Neural cell (in vitro differentiated cells): ENCODE data around the gene GRIA3. TPM values are rescaled to one million over a fixed set of nuclear protein-coding genes. Genes with fewer than 3 reads are reported as not detected.

Source experiments
- H2AFZ ChIP-seq: fragments of 200-600, 300-800 bp; sonication (generic), shearing (Covaris generic); 2 replicates; pipeline ENCODE4 v1.6.0; 2014; ENCODE audit warnings: low read depth, mild to moderate bottlenecking, antibody characterized with exemption, low read length, moderate library complexity
- H3F3A ChIP-seq: fragments of 200-600 bp; shearing (Covaris generic); 2 replicates; pipeline ENCODE4 v1.6.1; 2016; ENCODE audit warnings: mild to moderate bottlenecking, moderate library complexity, mixed read lengths, antibody characterized with exemption, low read length; ENCODE audit not compliant: insufficient read depth, poor library complexity, severe bottlenecking
- H3K27ac ChIP-seq: fragments of 200-600, 300-800 bp; sonication (generic), shearing (Covaris generic); 2 replicates; pipeline ENCODE4 v1.5.1; 2014; ENCODE audit warnings: mild to moderate bottlenecking, low read length, moderate library complexity
- H3K27me3 ChIP-seq: fragments of 300-800, 200-600 bp; sonication (generic), shearing (Covaris generic); 2 replicates; pipeline ENCODE4 v1.6.0; 2014; ENCODE audit warnings: mild to moderate bottlenecking, low read depth, low read length, moderate library complexity; ENCODE audit not compliant: insufficient read depth
- H3K36me3 ChIP-seq: fragments of 300-800, 200-600 bp; sonication (generic), shearing (Covaris generic); 2 replicates; pipeline ENCODE4 v1.5.1; 2014; ENCODE audit warnings: mild to moderate bottlenecking, antibody characterized with exemption, low read length, moderate library complexity; ENCODE audit not compliant: insufficient read depth
- H3K4me2 ChIP-seq: fragments of 300-800, 200-600 bp; sonication (generic), shearing (Covaris generic); 2 replicates; pipeline ENCODE4 v1.6.0; 2014; ENCODE audit warnings: mild to moderate bottlenecking, low read length
- H3K4me3 ChIP-seq: fragments of 300-800, 200-600 bp; sonication (generic), shearing (Covaris generic); 2 replicates; pipeline ENCODE4 v1.5.1; 2014; ENCODE audit warnings: mild to moderate bottlenecking, low read length, moderate library complexity
- H3K79me2 ChIP-seq: fragments of 200-600 bp; shearing (Covaris generic); replicated peaks from 2 replicates; pipeline ENCODE4 v1.6.0; 2014; ENCODE audit warnings: mild to moderate bottlenecking, low read length, moderate library complexity; ENCODE audit not compliant: insufficient read depth
- H3K9ac ChIP-seq: fragments of 300-800, 200-600 bp; sonication (generic), shearing (Covaris generic); 2 replicates; pipeline ENCODE4 v1.6.1; 2016; ENCODE audit warnings: mild to moderate bottlenecking, low read length, mixed read lengths
- H3K9me2 ChIP-seq: fragments of 200-600 bp; shearing (Covaris generic); 2 replicates; pipeline ENCODE4 v1.6.1; 2016; ENCODE audit warnings: mild to moderate bottlenecking, low read length, mixed read lengths; ENCODE audit not compliant: insufficient read depth
- H3K9me3 ChIP-seq: fragments of 200-600, 300-800 bp; sonication (generic), shearing (Covaris generic); 2 replicates; pipeline ENCODE4 v1.6.1; 2016; ENCODE audit warnings: mild to moderate bottlenecking, mixed run types, low read length, moderate library complexity, mixed read lengths
- H4K20me1 ChIP-seq: fragments of 200-600 bp; shearing (Covaris generic); 2 replicates; pipeline ENCODE4 v1.6.1; 2016; ENCODE audit warnings: mild to moderate bottlenecking, mixed run types; ENCODE audit not compliant: insufficient read depth
- EP300 ChIP-seq: fragments of 450-650 bp; conservative IDR thresholded peaks from 2 replicates; pipeline ENCODE4 v1.6.1; 2014; ENCODE audit warnings: antibody characterized with exemption, mild to moderate bottlenecking, moderate library complexity; ENCODE audit not compliant: poor library complexity, severe bottlenecking
- EZH2 ChIP-seq: fragments of 200-600, 300-800 bp; shearing (Covaris generic), sonication (generic); IDR thresholded peaks from 2 replicates; pipeline ENCODE4 v1.6.1; 2014; ENCODE audit warnings: antibody characterized with exemption, low read length, borderline replicate concordance, mild to moderate bottlenecking; ENCODE audit not compliant: insufficient read depth, poor library complexity, severe bottlenecking
- MXI1 ChIP-seq: fragments of 450-650 bp; conservative IDR thresholded peaks from 2 replicates; pipeline ENCODE4 v1.6.1; 2014; ENCODE audit warnings: antibody characterized with exemption, mild to moderate bottlenecking; ENCODE audit not compliant: poor library complexity, severe bottlenecking
- POLR2AphosphoS5 ChIP-seq: IDR thresholded peaks from 2 replicates; pipeline ENCODE4 v1.6.1; 2012
- RAD21 ChIP-seq: fragments of 450-650 bp; conservative IDR thresholded peaks from 2 replicates; pipeline ENCODE4 v1.6.1; 2014; ENCODE audit warnings: antibody characterized with exemption, mild to moderate bottlenecking, moderate library complexity
- SMC3 ChIP-seq: fragments of 450-650 bp; conservative IDR thresholded peaks from 2 replicates; pipeline ENCODE4 v1.6.1; 2014; ENCODE audit warnings: antibody characterized with exemption, mild to moderate bottlenecking, moderate library complexity; ENCODE audit not compliant: poor library complexity
- TAF1 ChIP-seq: IDR thresholded peaks from 2 replicates; pipeline ENCODE4 v1.6.1; 2012; ENCODE audit warnings: low read depth
- polyA plus RNA-seq: library from polyadenylated mRNA; depleted of rRNA; stranded (reverse); fragments of >200 nt; gene quantifications from 2 replicates; pipeline ENCODE4 v1.2.3, GENCODE V29; 2014
- TF ChIP-seq, protein P1 (sequence below): IDR thresholded peaks from 2 replicates; pipeline ENCODE4 v1.6.1; 2012; ENCODE audit warnings: borderline replicate concordance
- TF ChIP-seq, protein P2 (sequence below): fragments of 450-650 bp; IDR thresholded peaks from 2 replicates; pipeline ENCODE4 v1.5.1; 2014; ENCODE audit warnings: antibody characterized with exemption, mild to moderate bottlenecking, moderate library complexity; ENCODE audit not compliant: poor library complexity, severe bottlenecking

GRIA3 gene
- polyA plus RNA-seq, 1 donor from 2014 or later = 7.8 TPM

DNA sequence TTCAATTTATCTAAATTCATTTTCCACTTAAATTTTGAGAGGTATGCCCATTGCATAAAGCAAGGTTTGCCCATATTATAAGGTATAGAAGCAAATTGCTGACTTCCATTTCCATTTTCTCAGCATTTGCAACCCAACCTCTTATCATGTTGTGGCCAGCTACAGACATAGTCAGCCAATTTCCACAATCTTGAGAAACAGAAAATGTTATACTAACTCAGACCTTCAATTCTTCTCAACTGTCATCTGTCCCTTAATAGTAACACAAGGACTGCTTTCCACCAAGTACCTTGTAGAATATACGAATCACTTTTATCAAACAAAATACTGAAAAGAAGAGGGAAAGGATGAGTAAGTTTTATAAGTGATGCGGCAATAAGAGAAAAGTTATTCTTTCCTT lies 11.2 kb upstream of the GRIA3 start:
- no peaks in the 10 kb centered on the region for H3K36me3 ChIP-seq
- H3K9ac ChIP-seq = no peak overlapping the region
- H4K20me1 ChIP-seq = no peaks in the 10 kb centered on the region
- TF ChIP-seq, protein P1, sequence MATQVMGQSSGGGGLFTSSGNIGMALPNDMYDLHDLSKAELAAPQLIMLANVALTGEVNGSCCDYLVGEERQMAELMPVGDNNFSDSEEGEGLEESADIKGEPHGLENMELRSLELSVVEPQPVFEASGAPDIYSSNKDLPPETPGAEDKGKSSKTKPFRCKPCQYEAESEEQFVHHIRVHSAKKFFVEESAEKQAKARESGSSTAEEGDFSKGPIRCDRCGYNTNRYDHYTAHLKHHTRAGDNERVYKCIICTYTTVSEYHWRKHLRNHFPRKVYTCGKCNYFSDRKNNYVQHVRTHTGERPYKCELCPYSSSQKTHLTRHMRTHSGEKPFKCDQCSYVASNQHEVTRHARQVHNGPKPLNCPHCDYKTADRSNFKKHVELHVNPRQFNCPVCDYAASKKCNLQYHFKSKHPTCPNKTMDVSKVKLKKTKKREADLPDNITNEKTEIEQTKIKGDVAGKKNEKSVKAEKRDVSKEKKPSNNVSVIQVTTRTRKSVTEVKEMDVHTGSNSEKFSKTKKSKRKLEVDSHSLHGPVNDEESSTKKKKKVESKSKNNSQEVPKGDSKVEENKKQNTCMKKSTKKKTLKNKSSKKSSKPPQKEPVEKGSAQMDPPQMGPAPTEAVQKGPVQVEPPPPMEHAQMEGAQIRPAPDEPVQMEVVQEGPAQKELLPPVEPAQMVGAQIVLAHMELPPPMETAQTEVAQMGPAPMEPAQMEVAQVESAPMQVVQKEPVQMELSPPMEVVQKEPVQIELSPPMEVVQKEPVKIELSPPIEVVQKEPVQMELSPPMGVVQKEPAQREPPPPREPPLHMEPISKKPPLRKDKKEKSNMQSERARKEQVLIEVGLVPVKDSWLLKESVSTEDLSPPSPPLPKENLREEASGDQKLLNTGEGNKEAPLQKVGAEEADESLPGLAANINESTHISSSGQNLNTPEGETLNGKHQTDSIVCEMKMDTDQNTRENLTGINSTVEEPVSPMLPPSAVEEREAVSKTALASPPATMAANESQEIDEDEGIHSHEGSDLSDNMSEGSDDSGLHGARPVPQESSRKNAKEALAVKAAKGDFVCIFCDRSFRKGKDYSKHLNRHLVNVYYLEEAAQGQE = no peak
- TF ChIP-seq, protein P2, sequence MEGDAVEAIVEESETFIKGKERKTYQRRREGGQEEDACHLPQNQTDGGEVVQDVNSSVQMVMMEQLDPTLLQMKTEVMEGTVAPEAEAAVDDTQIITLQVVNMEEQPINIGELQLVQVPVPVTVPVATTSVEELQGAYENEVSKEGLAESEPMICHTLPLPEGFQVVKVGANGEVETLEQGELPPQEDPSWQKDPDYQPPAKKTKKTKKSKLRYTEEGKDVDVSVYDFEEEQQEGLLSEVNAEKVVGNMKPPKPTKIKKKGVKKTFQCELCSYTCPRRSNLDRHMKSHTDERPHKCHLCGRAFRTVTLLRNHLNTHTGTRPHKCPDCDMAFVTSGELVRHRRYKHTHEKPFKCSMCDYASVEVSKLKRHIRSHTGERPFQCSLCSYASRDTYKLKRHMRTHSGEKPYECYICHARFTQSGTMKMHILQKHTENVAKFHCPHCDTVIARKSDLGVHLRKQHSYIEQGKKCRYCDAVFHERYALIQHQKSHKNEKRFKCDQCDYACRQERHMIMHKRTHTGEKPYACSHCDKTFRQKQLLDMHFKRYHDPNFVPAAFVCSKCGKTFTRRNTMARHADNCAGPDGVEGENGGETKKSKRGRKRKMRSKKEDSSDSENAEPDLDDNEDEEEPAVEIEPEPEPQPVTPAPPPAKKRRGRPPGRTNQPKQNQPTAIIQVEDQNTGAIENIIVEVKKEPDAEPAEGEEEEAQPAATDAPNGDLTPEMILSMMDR = no peak
- TF ChIP-seq SMC3 (no peak), POLR2AphosphoS5 (no peak), TAF1 (no peak), MXI1 (no peak), EZH2 (no peak), EP300 (no peak), RAD21 (no peak)
- no peak overlapping the region for H3K27ac ChIP-seq
- H3F3A ChIP-seq = no peaks in the 10 kb centered on the region
- no peak overlapping the region for H3K4me2 ChIP-seq
- H2AFZ ChIP-seq = no peak overlapping the region
- H3K9me2 ChIP-seq = no peaks in the 10 kb centered on the region
- no peaks in the 10 kb centered on the region for H3K27me3 ChIP-seq
- H3K79me2 ChIP-seq = no peaks in the 10 kb centered on the region
- H3K9me3 ChIP-seq = no peaks in the 10 kb centered on the region
- H3K4me3 ChIP-seq = no peak overlapping the region

DNA sequence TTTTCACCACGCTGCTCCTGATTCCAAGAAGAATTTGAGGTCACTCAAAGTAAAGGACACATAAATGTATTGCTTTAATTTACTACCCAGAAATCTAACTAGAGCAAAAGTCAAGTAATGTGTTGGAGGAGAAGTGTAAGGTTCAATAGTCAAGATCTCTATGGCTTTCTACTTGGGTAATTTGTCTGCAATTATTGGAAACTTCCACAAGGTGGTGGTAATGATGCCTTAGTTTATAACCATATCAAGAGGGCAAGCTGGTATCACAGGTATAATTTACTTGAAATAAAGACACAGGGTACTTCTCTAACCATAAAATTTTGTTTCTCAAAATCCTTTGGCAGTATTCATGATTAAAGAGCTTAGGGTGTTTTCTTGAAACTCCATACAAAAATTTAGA lies 10.2 kb upstream of the GRIA3 start:
- Histone ChIP-seq H3K9me2 (no peaks in the 10 kb centered on the region), H3K27ac (no peak overlapping the region), H3K4me3 (no peak overlapping the region), H3F3A (no peaks in the 10 kb centered on the region), H3K4me2 (no peak overlapping the region), H3K9me3 (no peaks in the 10 kb centered on the region), H3K27me3 (no peaks in the 10 kb centered on the region), H4K20me1 (no peaks in the 10 kb centered on the region), H3K9ac (no peak overlapping the region), H3K36me3 (no peaks in the 10 kb centered on the region), H3K79me2 (no peaks in the 10 kb centered on the region), H2AFZ (no peak overlapping the region)
- TF ChIP-seq MXI1 (no peak), EZH2 (no peak), TAF1 (no peak), EP300 (no peak), SMC3 (no peak), RAD21 (no peak), POLR2AphosphoS5 (no peak)
- TF ChIP-seq, protein P2 = no peak
- TF ChIP-seq, protein P1 = no peak
